CD14-positive monocyte (primary cell): Measurements from ENCODE around the gene ARRDC3. TPM values are rescaled to one million over a fixed set of nuclear protein-coding genes. Genes with fewer than 3 reads are reported as not detected.

Source experiments
- DNase-seq, 3 donors: peaks; one replicate each; pipeline ENCODE4 v3.0.0-alpha.2; 2011 to 2022
- H2AFZ ChIP-seq: 2 replicates; pipeline ENCODE4 v1.6.0; 2012; ENCODE audit warnings: mild to moderate bottlenecking, low read depth, low read length, inconsistent platforms; ENCODE audit not compliant: insufficient read depth, poor library complexity, severe bottlenecking
- H3K27ac ChIP-seq, 2 donors: 1 replicate in 1 of 2; 2 replicates in 1 of 2; pipeline ENCODE4 v1.5.1; 2012 to 2013; ENCODE audit warnings: low read length in 2 of 2, control low read depth in 1 of 2, inconsistent platforms in 1 of 2, low read depth in 1 of 2, mild to moderate bottlenecking in 1 of 2
- H3K27me3 ChIP-seq, 2 donors: one replicate each; pipeline versions ENCODE4 v1.6.0 to v1.6.1; 2011 to 2013; ENCODE audit warnings: low read length in 2 of 2; ENCODE audit not compliant: control insufficient read depth in 2 of 2, insufficient read depth in 2 of 2
- H3K36me3 ChIP-seq, 2 donors: replicated peaks in 1 of 2; 1 replicate in 1 of 2; 2 replicates in 1 of 2; pipeline versions ENCODE4 v1.5.1 to v1.6.1; 2012 to 2013; ENCODE audit warnings: low read length in 2 of 2, control low read depth in 1 of 2, inconsistent platforms in 1 of 2, mild to moderate bottlenecking in 1 of 2; ENCODE audit not compliant: insufficient read depth in 2 of 2, control insufficient read depth in 1 of 2
- H3K4me1 ChIP-seq, 2 donors: 1 replicate in 1 of 2; 2 replicates in 1 of 2; pipeline versions ENCODE4 v1.5.1 to v1.6.1; 2012 to 2013; ENCODE audit warnings: low read length in 2 of 2, control low read depth in 1 of 2, inconsistent platforms in 1 of 2, mild to moderate bottlenecking in 1 of 2, moderate library complexity in 1 of 2; ENCODE audit not compliant: insufficient read depth in 2 of 2, control insufficient read depth in 1 of 2
- H3K4me2 ChIP-seq: replicated peaks from 2 replicates; pipeline ENCODE3; 2012; ENCODE audit warnings: low read length, moderate library complexity, mild to moderate bottlenecking; ENCODE audit not compliant: poor library complexity, severe bottlenecking; ENCODE audit errors: extremely low read depth
- H3K4me3 ChIP-seq, 3 experiments: fragments of 200-600 bp in 1 of 3; sonication (generic) in 1 of 3; replicated peaks in 1 of 3; 1 replicate in 2 of 3; 2 replicates in 1 of 3; pipeline ENCODE4 v1.5.1; 2011 to 2013; ENCODE audit warnings: low read length in 3 of 3, mild to moderate bottlenecking in 3 of 3, control low read depth in 2 of 3, low read depth in 2 of 3, inconsistent platforms in 1 of 3, moderate library complexity in 1 of 3
- H3K79me2 ChIP-seq: 2 replicates; pipeline ENCODE4 v1.6.0; 2012; ENCODE audit warnings: mild to moderate bottlenecking, control low read depth, inconsistent platforms, low read length, moderate library complexity; ENCODE audit not compliant: insufficient read depth
- H3K9ac ChIP-seq: 2 replicates; pipeline ENCODE4 v1.6.0; 2017; ENCODE audit warnings: low read length, mild to moderate bottlenecking; ENCODE audit not compliant: insufficient read depth, poor library complexity, severe bottlenecking
- H3K9me3 ChIP-seq, 2 donors: replicated peaks in 1 of 2; 1 replicate in 1 of 2; 2 replicates in 1 of 2; pipeline versions ENCODE4 v1.5.1 to v1.6.1; 2012 to 2013; ENCODE audit warnings: low read length in 2 of 2, control low read depth in 1 of 2; ENCODE audit not compliant: control insufficient read depth in 1 of 2, insufficient read depth in 1 of 2
- H4K20me1 ChIP-seq: 2 replicates; pipeline ENCODE4 v1.6.0; 2012; ENCODE audit warnings: mild to moderate bottlenecking, low read length, control low read depth, moderate library complexity; ENCODE audit not compliant: insufficient read depth
- H3K27ac Mint-ChIP-seq, 7 donors: one replicate each; pipeline ENCODE4 v1.8.0; 2020; ENCODE audit warnings: mild to moderate bottlenecking in 7 of 7, mixed read lengths in 7 of 7, moderate library complexity in 6 of 7, inconsistent platforms in 2 of 7
- H3K27me3 Mint-ChIP-seq, 3 donors: one replicate each; pipeline ENCODE4 v1.8.0; 2021 to 2022; ENCODE audit warnings: low read depth in 3 of 3, mild to moderate bottlenecking in 3 of 3, mixed read lengths in 3 of 3, moderate library complexity in 3 of 3, inconsistent platforms in 1 of 3
- H3K36me3 Mint-ChIP-seq, 2 donors: one replicate each; pipeline ENCODE4 v1.8.0; 2020; ENCODE audit warnings: mixed read lengths in 2 of 2, inconsistent platforms in 1 of 2, mild to moderate bottlenecking in 1 of 2
- H3K4me1 Mint-ChIP-seq: one replicate; pipeline ENCODE4 v1.8.0; 2020; ENCODE audit warnings: mild to moderate bottlenecking, mixed read lengths
- H3K4me3 Mint-ChIP-seq, 2 donors: one replicate each; pipeline ENCODE4 v1.8.0; 2020; ENCODE audit warnings: mild to moderate bottlenecking in 2 of 2, mixed read lengths in 2 of 2, moderate library complexity in 1 of 2
- H3K9me3 Mint-ChIP-seq, 7 donors: one replicate each; pipeline ENCODE4 v1.8.0; 2020 to 2022; ENCODE audit warnings: mixed read lengths in 7 of 7, mild to moderate bottlenecking in 6 of 7, moderate library complexity in 6 of 7, inconsistent platforms in 2 of 7
- WGBS: methylation state at CpG from one replicate; pipeline ENCODE4 v1.1.5; 2013; ENCODE audit warnings: missing lambda C conversion rate; ENCODE audit not compliant: insufficient coverage; 5-methylcytosine and 5-hydroxymethylcytosine counted together
- intact Hi-C, 2 donors: fragments of 100-400 bp; cut with micrococcal nuclease; formaldehyde crosslinking; loops; one replicate each; pipeline versions ENCODE4 v1.15.0 to v1.15.1; 2023
- polyA plus RNA-seq, 3 donors: library from polyadenylated mRNA; depleted of rRNA in 1 of 3; unstranded in 2 of 3; stranded (reverse) in 1 of 3; fragments of 300-500 nt in 2 of 3; fragments of >200 nt in 1 of 3; fragmentation: Illumina TruSeq in 2 of 3; gene quantifications; 1 replicate in 2 of 3; 2 replicates in 1 of 3; pipeline ENCODE4 v1.2.3, GENCODE V29; 2012 to 2021
- TF ChIP-seq, protein P1 (sequence below): fragments of 200-600 bp; IDR thresholded peaks from one replicate; pipeline ENCODE4 v1.8.0; 2022; ENCODE audit warnings: antibody characterized with exemption, mild to moderate bottlenecking

ARRDC3 gene
- polyA plus RNA-seq, 3 donors = 43.3 to 68.0 (median 64.6) TPM

GRCh38 chr5:91424638-91425436, 41.7 kb upstream of the ARRDC3 start:
- Mint-ChIP-seq H3K4me1 (peaks cover 4% of the 10 kb centered on the region), H3K4me3 (no peak overlapping the region), H3K27me3 (peaks cover 0 to 3% (median 2%) of the 10 kb centered on the region in 3 donors), H3K9me3 (peaks cover 5 to 13% (median 9%) of the 10 kb centered on the region in 7 donors), H3K27ac (no peak overlapping the region), H3K36me3 (peaks cover 0 to 4% of the 10 kb centered on the region in 2 donors)
- H3K4me2 ChIP-seq = no peak overlapping the region
- no peak overlapping the region for H3K27ac ChIP-seq
- no CpG with 5 or more reads among the region's 2 CpGs for WGBS
- H3K79me2 ChIP-seq = no peaks in the 10 kb centered on the region
- DNase-seq = no peak
- no peak overlapping the region for H2AFZ ChIP-seq
- H3K27me3 ChIP-seq = no peaks in the 10 kb centered on the region
- peaks cover 0 to 5% of the 10 kb centered on the region in 2 donors for H3K4me1 ChIP-seq
- peaks cover 3 to 13% of the 10 kb centered on the region in 2 donors for H3K9me3 ChIP-seq
- H3K4me3 ChIP-seq = no peak overlapping the region
- no peaks in the 10 kb centered on the region for H3K36me3 ChIP-seq
- intact Hi-C loops = no loop called here
- TF ChIP-seq, protein P1, sequence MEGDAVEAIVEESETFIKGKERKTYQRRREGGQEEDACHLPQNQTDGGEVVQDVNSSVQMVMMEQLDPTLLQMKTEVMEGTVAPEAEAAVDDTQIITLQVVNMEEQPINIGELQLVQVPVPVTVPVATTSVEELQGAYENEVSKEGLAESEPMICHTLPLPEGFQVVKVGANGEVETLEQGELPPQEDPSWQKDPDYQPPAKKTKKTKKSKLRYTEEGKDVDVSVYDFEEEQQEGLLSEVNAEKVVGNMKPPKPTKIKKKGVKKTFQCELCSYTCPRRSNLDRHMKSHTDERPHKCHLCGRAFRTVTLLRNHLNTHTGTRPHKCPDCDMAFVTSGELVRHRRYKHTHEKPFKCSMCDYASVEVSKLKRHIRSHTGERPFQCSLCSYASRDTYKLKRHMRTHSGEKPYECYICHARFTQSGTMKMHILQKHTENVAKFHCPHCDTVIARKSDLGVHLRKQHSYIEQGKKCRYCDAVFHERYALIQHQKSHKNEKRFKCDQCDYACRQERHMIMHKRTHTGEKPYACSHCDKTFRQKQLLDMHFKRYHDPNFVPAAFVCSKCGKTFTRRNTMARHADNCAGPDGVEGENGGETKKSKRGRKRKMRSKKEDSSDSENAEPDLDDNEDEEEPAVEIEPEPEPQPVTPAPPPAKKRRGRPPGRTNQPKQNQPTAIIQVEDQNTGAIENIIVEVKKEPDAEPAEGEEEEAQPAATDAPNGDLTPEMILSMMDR = no peak
- H4K20me1 ChIP-seq = no peaks in the 10 kb centered on the region
- H3K9ac ChIP-seq = no peak overlapping the region

DNA sequence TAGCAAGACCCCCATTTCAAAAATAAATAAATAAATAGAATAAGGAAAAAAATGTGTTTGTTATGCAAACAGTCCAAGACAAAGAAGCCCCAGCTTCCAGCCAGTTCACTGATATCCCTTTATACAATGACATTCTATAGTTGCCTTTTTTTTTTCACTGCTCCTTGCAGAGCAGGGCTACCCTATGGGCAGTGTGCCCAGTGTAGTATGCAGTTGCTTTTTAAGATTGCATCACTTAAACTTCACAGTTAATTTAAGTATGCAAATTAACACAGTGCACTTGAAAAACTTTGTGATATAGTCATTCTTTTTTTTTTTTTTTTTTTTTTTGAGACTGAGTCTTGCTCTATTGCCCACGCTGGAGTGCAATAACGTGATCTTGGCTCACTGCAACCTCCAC, 40.8 kb upstream of the ARRDC3 start:
- Mint-ChIP-seq H3K4me3 (no peak overlapping the region), H3K4me1 (peaks cover 4% of the 10 kb centered on the region), H3K36me3 (no peaks in the 10 kb centered on the region), H3K9me3 (peaks cover under 1 to 8% (median 3%) of the 10 kb centered on the region in 7 donors), H3K27me3 (peaks cover 0 to 3% (median 2%) of the 10 kb centered on the region in 3 donors), H3K27ac (no peak overlapping the region)
- H2AFZ ChIP-seq = no peak overlapping the region
- H3K4me2 ChIP-seq = no peak overlapping the region
- WGBS = no CpG with 5 or more reads among the region's 2 CpGs
- H4K20me1 ChIP-seq = no peaks in the 10 kb centered on the region
- H3K27me3 ChIP-seq = no peaks in the 10 kb centered on the region
- intact Hi-C loops = no loop called here
- H3K9ac ChIP-seq = no peak overlapping the region
- no peaks in the 10 kb centered on the region for H3K79me2 ChIP-seq
- TF ChIP-seq, protein P1 = no peak
- H3K36me3 ChIP-seq = no peaks in the 10 kb centered on the region
- peaks cover 0 to 5% of the 10 kb centered on the region in 2 donors for H3K4me1 ChIP-seq
- no peak for DNase-seq
- H3K9me3 ChIP-seq = peaks cover under 1 to 6% of the 10 kb centered on the region in 2 donors
- H3K27ac ChIP-seq = no peak overlapping the region
- H3K4me3 ChIP-seq = no peak overlapping the region
